Measurements from ENCODE around the gene RNF31. TPM values are rescaled to one million over a fixed set of nuclear protein-coding genes. Genes with fewer than 3 reads are reported as not detected.
A peak's percentile ranks its signal among the peaks of the same experiment; 100 is the strongest.

The RNF31 gene
- total and polyA plus RNA-seq, 2 of the 13 experiments (the other 11 are each of a cell fraction or from before 2014, with no cell fraction given): 48.2 to 86.8 TPM

DNA sequence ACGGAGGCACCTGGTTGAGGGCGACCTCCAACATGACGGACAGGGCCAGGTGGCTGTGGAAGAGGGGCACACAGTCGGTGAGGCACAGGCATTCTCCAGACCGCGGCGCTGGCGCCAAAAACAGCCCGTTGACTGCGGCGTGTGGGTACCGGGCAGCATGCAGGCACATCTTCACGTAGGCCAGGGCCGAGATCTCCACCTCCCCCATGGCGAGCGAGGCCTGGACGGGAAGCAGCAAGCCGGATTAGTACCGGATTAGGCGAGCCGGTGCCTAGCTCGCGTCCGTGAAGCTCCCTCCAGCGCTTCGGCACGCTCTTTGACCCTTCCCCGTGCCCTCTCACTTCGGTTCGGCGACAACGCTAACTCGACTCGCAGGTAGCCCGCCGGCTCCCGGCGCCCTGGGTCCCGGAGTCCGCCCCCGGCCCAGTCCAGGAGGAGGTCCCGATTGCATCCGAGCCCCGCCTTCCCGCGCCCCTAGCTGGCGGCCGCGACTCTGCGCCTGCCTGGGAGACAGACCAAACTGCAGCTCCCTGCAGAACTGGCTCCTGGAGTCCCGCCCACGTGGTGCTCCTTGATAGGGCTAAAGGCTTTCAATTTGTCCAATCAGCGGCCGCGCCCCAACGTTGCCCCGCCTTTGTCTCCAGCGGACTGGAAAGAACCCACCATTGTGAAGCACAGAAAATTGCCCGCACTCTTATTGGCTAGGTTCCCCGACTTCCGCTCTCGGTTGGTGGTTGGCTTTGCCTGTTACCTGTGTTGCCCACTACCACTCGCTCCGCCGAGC is 6.0 kb upstream of the RNF31 start, which contains the start of gene EMC9 (continued):
- TF ChIP-seq, protein P1, sequence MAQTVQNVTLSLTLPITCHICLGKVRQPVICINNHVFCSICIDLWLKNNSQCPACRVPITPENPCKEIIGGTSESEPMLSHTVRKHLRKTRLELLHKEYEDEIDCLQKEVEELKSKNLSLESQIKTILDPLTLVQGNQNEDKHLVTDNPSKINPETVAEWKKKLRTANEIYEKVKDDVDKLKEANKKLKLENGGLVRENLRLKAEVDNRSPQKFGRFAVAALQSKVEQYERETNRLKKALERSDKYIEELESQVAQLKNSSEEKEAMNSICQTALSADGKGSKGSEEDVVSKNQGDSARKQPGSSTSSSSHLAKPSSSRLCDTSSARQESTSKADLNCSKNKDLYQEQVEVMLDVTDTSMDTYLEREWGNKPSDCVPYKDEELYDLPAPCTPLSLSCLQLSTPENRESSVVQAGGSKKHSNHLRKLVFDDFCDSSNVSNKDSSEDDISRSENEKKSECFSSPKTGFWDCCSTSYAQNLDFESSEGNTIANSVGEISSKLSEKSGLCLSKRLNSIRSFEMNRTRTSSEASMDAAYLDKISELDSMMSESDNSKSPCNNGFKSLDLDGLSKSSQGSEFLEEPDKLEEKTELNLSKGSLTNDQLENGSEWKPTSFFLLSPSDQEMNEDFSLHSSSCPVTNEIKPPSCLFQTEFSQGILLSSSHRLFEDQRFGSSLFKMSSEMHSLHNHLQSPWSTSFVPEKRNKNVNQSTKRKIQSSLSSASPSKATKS (CRISPR knock-in tag; IDR thresholded peaks at IDR 0.05): no peak
- TF ChIP-seq ZNF430 (CRISPR knock-in tag; IDR thresholded peaks at IDR 0.05) (no peak), ARID2 (CRISPR knock-in tag; IDR thresholded peaks at IDR 0.05; ENCODE audit: borderline replicate concordance) (peak; percentile 99), ZFP41 (CRISPR knock-in tag; IDR thresholded peaks at IDR 0.05; ENCODE audit: borderline replicate concordance) (no peak; the same call in 1 of the 2 replicates), SIX4 (CRISPR knock-in tag; IDR thresholded peaks at IDR 0.05) (peak; percentile 80; the same call in 1 of the 2 replicates), ZBTB4 (CRISPR knock-in tag; IDR thresholded peaks at IDR 0.05; ENCODE audit: borderline replicate concordance) (no peak; the same call in none of the 2 replicates), HNF4A (CRISPR knock-in tag; IDR thresholded peaks at IDR 0.05) (no peak; the same call in 1 of the 2 replicates), TFDP2 (CRISPR knock-in tag; IDR thresholded peaks at IDR 0.05) (peak; percentile 96), ZSCAN12 (CRISPR knock-in tag; IDR thresholded peaks at IDR 0.05) (peak; percentile 68), ZSCAN31 (CRISPR knock-in tag; IDR thresholded peaks at IDR 0.05; ENCODE audit: low read depth) (peak; percentile 99), HIVEP1 (CRISPR knock-in tag; IDR thresholded peaks at IDR 0.05) (peak; percentile 5; the same call in 1 of the 2 replicates), ERF (CRISPR knock-in tag; IDR thresholded peaks at IDR 0.05) (peak; percentile 97), FOSL2 (CRISPR knock-in tag; IDR thresholded peaks at IDR 0.05) (peak; percentile 24; the same call in 1 of the 2 replicates), RFXAP (CRISPR knock-in tag; IDR thresholded peaks at IDR 0.05; ENCODE audit: borderline replicate concordance) (peak; percentile 99), ZSCAN9 (CRISPR knock-in tag; IDR thresholded peaks at IDR 0.05; ENCODE audit: borderline replicate concordance) (peak; percentile 69; the same call in 1 of the 2 replicates), ZNF784 (CRISPR knock-in tag; IDR thresholded peaks at IDR 0.05; ENCODE audit: borderline replicate concordance) (peak; percentile 78; the same call in 1 of the 2 replicates)
- TF ChIP-seq, protein P2, sequence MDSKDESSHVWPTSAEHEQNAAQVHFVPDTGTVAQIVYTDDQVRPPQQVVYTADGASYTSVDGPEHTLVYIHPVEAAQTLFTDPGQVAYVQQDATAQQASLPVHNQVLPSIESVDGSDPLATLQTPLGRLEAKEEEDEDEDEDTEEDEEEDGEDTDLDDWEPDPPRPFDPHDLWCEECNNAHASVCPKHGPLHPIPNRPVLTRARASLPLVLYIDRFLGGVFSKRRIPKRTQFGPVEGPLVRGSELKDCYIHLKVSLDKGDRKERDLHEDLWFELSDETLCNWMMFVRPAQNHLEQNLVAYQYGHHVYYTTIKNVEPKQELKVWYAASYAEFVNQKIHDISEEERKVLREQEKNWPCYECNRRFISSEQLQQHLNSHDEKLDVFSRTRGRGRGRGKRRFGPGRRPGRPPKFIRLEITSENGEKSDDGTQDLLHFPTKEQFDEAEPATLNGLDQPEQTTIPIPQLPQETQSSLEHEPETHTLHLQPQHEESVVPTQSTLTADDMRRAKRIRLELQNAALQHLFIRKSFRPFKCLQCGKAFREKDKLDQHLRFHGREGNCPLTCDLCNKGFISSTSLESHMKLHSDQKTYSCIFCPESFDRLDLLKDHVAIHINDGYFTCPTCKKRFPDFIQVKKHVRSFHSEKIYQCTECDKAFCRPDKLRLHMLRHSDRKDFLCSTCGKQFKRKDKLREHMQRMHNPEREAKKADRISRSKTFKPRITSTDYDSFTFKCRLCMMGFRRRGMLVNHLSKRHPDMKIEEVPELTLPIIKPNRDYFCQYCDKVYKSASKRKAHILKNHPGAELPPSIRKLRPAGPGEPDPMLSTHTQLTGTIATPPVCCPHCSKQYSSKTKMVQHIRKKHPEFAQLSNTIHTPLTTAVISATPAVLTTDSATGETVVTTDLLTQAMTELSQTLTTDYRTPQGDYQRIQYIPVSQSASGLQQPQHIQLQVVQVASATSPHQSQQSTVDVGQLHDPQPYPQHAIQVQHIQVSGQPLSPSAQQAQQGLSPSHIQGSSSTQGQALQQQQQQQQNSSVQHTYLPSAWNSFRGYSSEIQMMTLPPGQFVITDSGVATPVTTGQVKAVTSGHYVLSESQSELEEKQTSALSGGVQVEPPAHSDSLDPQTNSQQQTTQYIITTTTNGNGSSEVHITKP (CRISPR knock-in tag; IDR thresholded peaks at IDR 0.05; ENCODE audit: low read depth): peak; percentile 83; the same call in 1 of the 2 replicates

Measured in HepG2 (cell line).